Naive B cell (primary cell): ENCODE data around the gene PPP2R5C. TPM values are rescaled to one million over a fixed set of nuclear protein-coding genes. Genes with fewer than 3 reads are reported as not detected.

Source experiments
- ATAC-seq, 2 donors: fragments of 150-1000 bp; cut with Tn5 transposase; 2 replicates each; pipeline ENCODE4 v1.10.0; 2021; ENCODE audit warnings: low read depth in 2 of 2, mild to moderate bottlenecking in 2 of 2, moderate library complexity in 2 of 2
- DNase-seq: peaks from one replicate; pipeline ENCODE4 v3.0.0; 2022
- H3K27ac Mint-ChIP-seq, 6 donors: one replicate each; pipeline ENCODE4 v1.8.0; 2020 to 2022; ENCODE audit warnings: mild to moderate bottlenecking in 6 of 6, mixed read lengths in 6 of 6, moderate library complexity in 5 of 6, inconsistent platforms in 2 of 6
- H3K27me3 Mint-ChIP-seq, 3 donors: one replicate each; pipeline ENCODE4 v1.8.0; 2021 to 2022; ENCODE audit warnings: mixed read lengths in 3 of 3, mild to moderate bottlenecking in 1 of 3
- H3K36me3 Mint-ChIP-seq, 2 donors: one replicate each; pipeline ENCODE4 v1.8.0; 2020 to 2022; ENCODE audit warnings: mixed read lengths in 2 of 2, inconsistent platforms in 1 of 2, mild to moderate bottlenecking in 1 of 2
- H3K4me1 Mint-ChIP-seq, 3 donors: one replicate each; pipeline ENCODE4 v1.8.0; 2020 to 2022; ENCODE audit warnings: mixed read lengths in 3 of 3, inconsistent platforms in 1 of 3, mild to moderate bottlenecking in 1 of 3, moderate library complexity in 1 of 3
- H3K4me3 Mint-ChIP-seq, 8 donors: one replicate each; pipeline ENCODE4 v1.8.0; 2020 to 2022; ENCODE audit warnings: mild to moderate bottlenecking in 8 of 8, mixed read lengths in 8 of 8, moderate library complexity in 8 of 8, inconsistent platforms in 2 of 8
- H3K9me3 Mint-ChIP-seq, 7 donors: one replicate each; pipeline ENCODE4 v1.8.0; 2020 to 2022; ENCODE audit warnings: mixed read lengths in 7 of 7, mild to moderate bottlenecking in 5 of 7, inconsistent platforms in 2 of 7, moderate library complexity in 1 of 7
- polyA plus RNA-seq, 6 donors: library from polyadenylated mRNA; unstranded; fragments of 300-500 nt; fragmentation: Illumina TruSeq; gene quantifications; one replicate each; pipeline ENCODE4 v1.2.3, GENCODE V29; 2021; ENCODE audit warnings: low read depth in 6 of 6

PPP2R5C gene
- polyA plus RNA-seq, 6 donors from 2014 or later, result 64.5 to 117 (median 92.9) TPM

DNA sequence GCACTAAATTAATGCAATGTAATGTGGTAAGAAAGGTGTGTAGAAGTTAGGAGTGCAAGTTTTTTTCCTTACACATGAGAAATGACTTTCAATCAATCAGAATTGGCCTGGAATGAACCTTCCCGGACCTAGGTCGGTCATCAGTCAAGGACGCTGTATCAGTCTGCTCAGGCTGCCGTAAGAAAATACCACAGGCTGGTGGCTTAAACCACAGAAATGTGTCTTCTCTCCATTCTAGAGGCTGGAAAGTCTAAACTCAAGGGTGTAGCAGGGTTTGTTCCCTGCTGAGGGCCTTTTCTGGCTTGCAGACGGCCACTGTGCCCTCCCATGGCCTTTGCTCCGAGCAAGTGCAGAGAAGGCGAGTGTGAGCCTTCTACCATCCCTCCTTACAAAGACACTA is 116.3 kb downstream of the PPP2R5C start:
- peak overlapping the region in 6 of 8 donors; percentile 3 to 64 (median 50) for H3K4me3 Mint-ChIP-seq
- H3K27me3 Mint-ChIP-seq, result no peaks in the 10 kb centered on the region
- peak overlapping the region; percentile 97 to 100 (median 99) for H3K27ac Mint-ChIP-seq
- no peak for DNase-seq
- no peak for ATAC-seq
- H3K4me1 Mint-ChIP-seq, result peaks cover 48 to 82% (median 75%) of the 10 kb centered on the region in 3 donors
- H3K9me3 Mint-ChIP-seq, result no peaks in the 10 kb centered on the region
- peaks cover 0 to 7% of the 10 kb centered on the region in 2 donors for H3K36me3 Mint-ChIP-seq

DNA sequence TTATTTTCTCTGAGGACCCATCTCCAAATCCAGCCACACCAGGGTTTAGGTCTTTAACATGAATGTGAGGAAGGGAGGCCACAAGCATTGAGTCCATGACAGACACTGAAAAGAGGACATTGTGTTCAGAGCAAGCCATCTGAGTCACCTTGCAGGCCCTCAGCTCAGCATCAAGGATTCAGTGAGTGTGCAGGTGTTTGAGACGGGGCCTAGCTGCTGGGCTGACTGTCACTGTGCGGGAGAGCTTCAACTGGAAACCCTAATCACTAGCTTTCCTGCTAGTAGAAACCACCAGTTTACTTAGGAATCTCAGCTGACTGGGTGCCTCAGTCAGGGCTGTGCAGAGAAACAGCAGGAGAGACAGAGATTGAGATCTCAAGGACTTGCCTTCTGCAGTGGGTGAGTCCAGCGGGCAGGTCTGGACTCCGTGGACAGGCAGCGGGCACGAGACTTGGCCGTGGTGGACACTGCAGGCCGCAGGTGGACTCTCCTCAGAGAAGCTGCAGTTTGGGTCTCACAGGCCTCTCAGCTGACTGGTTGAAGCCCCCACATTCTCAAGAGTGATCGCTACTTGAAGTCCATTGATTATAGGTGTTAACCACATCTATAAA is 116.8 kb downstream of the PPP2R5C start:
- Mint-ChIP-seq H3K9me3 (no peaks in the 10 kb centered on the region), H3K36me3 (peaks cover under 1 to 7% of the 10 kb centered on the region in 2 donors)
- DNase-seq, result no peak

DNA sequence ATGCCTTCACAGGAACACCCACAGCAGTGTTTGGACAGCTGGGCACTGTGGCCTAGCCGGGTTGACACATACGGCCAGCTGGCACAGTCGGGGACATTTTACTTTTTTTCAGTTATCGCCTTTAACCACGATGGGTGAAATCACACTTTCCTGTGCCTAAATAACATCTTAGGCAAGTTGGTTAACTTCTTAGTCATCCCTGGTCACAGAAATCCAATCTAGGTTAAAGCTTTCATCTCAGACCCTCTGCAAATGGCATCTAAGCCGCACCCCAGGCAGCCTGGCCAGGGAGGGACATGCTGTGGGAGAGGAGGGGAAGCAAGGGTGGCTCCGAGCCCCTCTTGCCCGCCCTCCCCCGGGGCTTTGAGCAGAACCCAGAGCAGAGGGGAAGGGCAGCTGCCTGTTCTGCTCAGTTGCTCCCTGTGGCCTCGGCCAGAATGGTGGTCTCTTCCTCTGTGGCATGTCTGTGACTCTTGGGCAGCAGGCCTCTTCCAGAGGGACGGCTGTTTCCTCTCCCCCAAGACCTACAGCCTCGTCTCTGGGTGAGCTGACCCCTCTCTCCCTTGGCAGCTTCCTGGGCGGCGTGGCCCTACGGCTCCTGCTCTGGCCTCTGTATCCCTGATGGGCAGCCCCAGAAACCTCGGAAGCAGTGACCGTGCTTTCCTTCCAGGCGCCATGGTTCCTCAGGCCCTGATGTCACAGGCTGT is 117.5 kb downstream of the PPP2R5C start:
- H3K9me3 Mint-ChIP-seq, result no peaks in the 10 kb centered on the region
- H3K4me1 Mint-ChIP-seq, result peaks cover 45 to 70% (median 63%) of the 10 kb centered on the region in 3 donors
- H3K27ac Mint-ChIP-seq, result peak overlapping the region; percentile 58 to 100 (median 99)
- peak overlapping the region in 2 of 8 donors; percentile 21 to 84 for H3K4me3 Mint-ChIP-seq
- no peak for DNase-seq
- ATAC-seq, result no peak
- H3K36me3 Mint-ChIP-seq, result peaks cover 7% of the 10 kb centered on the region in 2 donors
- H3K27me3 Mint-ChIP-seq, result no peaks in the 10 kb centered on the region

More for the DNA sequence above, 116.8 kb downstream of the PPP2R5C start:
- Mint-ChIP-seq H3K27ac (peak overlapping the region; percentile 97 to 100 (median 99)), H3K4me1 (peaks cover 46 to 77% (median 70%) of the 10 kb centered on the region in 3 donors), H3K27me3 (no peaks in the 10 kb centered on the region), H3K4me3 (peak overlapping the region in 6 of 8 donors; percentile 0 to 76 (median 34))
- ATAC-seq, result no peak

- peak overlapping the region in 5 of 8 donors; percentile 3 to 84 (median 32) for H3K4me3 Mint-ChIP-seq
- ATAC-seq, result no peak
These were observed 118.2 kb downstream of the PPP2R5C start for GRCh38 chr14:101879529-101880336.

GRCh38 chr14:101881426-101881825 is 119.9 kb downstream of the PPP2R5C start:
- H3K4me1 Mint-ChIP-seq, result peaks cover 32 to 49% (median 46%) of the 10 kb centered on the region in 3 donors
- H3K9me3 Mint-ChIP-seq, result peaks cover 0 to 2% (median 0%) of the 10 kb centered on the region in 7 donors
- H3K36me3 Mint-ChIP-seq, result peaks cover 9 to 10% of the 10 kb centered on the region in 2 donors
- ATAC-seq, result no peak
- H3K27ac Mint-ChIP-seq, result peak overlapping the region in 2 of 6 donors; percentile 51 to 73
- H3K27me3 Mint-ChIP-seq, result no peaks in the 10 kb centered on the region
- DNase-seq, result no peak
- no peak overlapping the region for H3K4me3 Mint-ChIP-seq

More at GRCh38 chr14:101879529-101880336, 118.2 kb downstream of the PPP2R5C start:
- Mint-ChIP-seq H3K9me3 (no peaks in the 10 kb centered on the region), H3K27me3 (no peaks in the 10 kb centered on the region), H3K27ac (peak overlapping the region; percentile 70 to 100 (median 96)), H3K4me1 (peaks cover 44 to 64% (median 61%) of the 10 kb centered on the region in 3 donors), H3K36me3 (peaks cover 4 to 10% of the 10 kb centered on the region in 2 donors)
- DNase-seq, result no peak

- ATAC-seq (no peak), DNase-seq (no peak)
- peaks cover 32 to 40% (median 37%) of the 10 kb centered on the region in 3 donors for H3K4me1 Mint-ChIP-seq
- peaks cover 0 to 8% (median 0%) of the 10 kb centered on the region in 7 donors for H3K9me3 Mint-ChIP-seq
- no peak overlapping the region for H3K4me3 Mint-ChIP-seq
- H3K27me3 Mint-ChIP-seq, result no peaks in the 10 kb centered on the region
- peaks cover 9 to 10% of the 10 kb centered on the region in 2 donors for H3K36me3 Mint-ChIP-seq
- H3K27ac Mint-ChIP-seq, result peak overlapping the region in 3 of 6 donors; percentile 34 to 62 (median 39)
These were observed 120.8 kb downstream of the PPP2R5C start for GRCh38 chr14:101882141-101882935.

DNA sequence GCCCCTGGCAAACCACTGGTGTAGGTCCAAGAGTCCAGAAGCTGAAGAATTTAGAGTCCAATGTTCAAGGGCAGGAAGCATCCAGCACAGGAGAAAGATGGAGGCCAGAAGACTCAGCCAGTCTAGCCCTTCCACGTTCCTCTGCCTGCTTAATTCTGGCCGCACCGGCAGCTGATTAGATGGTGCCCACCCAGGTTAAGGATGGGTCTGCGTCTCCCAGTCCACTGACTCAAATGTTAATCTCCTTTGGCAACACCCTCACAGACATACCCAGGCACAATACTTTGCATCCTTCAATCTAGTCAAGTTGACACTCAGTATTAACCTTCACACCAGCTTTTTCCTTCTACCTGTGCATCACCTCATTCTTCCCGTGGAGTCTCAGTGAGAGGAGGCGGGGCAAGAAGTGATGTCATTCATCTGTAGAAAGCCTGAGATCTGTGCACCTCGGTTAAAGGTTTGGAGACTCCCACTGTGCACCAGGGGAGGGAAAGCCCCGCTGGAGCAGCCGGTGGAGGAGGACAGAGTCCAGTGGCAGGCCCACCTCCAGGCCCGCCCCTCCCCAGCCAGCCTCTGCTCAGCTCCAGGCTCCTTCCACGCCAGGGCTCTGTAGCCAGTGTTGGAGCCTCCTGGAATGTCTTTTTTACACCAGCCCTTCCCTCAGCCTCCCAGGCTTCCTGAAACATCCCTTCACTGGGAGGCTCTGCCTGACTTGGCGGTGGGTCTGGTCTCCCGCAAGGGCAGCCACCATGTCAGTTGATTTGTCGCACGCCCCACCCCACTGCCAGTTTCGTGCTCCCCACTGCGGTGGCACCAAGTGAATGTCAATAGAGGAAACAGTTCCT is 122.8 kb downstream of the PPP2R5C start:
- H3K27me3 Mint-ChIP-seq, result no peaks in the 10 kb centered on the region
- H3K9me3 Mint-ChIP-seq, result peaks cover 0 to 8% (median 0%) of the 10 kb centered on the region in 7 donors
- H3K4me1 Mint-ChIP-seq, result peaks cover 17 to 20% (median 20%) of the 10 kb centered on the region in 3 donors
- DNase-seq, result no peak
- no peak overlapping the region for H3K4me3 Mint-ChIP-seq
- H3K36me3 Mint-ChIP-seq, result peaks cover 9 to 10% of the 10 kb centered on the region in 2 donors
- no peak for ATAC-seq
- peak overlapping the region in 1 of 6 donors; percentile 43 for H3K27ac Mint-ChIP-seq

DNA sequence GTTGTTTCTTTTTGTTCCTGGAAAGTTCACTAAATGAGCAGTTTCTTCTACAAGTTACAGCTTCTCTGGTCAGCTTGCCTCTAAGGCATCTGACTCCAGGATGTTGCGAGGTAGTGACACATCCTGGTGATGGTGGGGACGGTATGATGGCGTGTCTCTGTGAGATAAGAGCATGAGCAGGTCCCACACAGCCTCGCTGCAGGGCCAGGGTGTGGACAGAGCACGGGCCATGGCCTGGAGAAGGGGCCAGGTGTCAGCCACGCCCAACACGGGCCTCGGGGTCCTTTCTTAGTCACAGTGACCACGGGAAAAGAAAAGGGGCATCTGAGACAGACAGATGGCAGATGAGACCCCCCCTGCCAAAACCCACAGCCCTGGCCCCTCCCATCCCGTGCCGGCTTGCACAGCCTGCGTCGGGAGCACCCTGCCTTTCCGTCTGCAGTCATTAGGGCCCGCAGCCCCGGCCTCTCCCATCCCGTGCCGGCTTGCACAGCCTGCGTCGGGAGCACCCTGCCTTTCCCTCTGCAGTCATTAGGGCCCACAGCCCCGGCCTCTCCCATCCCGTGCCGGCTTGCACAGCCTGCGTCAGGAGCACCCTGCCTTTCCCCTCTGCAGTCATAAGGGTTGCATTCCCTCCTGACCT is 123.5 kb downstream of the PPP2R5C start:
- Mint-ChIP-seq H3K36me3 (peaks cover 9 to 10% of the 10 kb centered on the region in 2 donors), H3K4me1 (peaks cover 9 to 13% (median 12%) of the 10 kb centered on the region in 3 donors), H3K4me3 (no peak overlapping the region), H3K27ac (no peak overlapping the region), H3K27me3 (no peaks in the 10 kb centered on the region), H3K9me3 (peaks cover 0 to 8% (median 0%) of the 10 kb centered on the region in 7 donors)
- ATAC-seq (no peak), DNase-seq (no peak)

DNA sequence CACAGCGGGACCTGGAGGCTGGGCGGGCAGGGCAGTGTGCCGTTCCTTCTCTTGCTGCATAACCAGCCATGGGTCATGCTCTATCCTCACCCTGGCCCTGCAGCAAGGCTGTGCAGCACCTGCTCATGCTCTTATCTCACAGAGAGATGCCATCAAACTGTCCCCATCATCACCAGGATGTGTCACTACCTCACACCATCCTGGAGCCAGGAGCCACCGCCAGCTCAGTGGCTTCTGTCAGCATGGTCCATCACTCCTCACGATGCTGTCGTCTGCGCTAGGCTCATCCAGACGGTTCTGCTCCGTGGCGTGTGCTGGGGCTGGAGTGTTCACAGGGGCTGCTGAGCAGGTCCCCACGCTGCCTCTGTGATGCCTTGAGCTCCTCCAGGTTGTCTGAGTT is 125.7 kb downstream of the PPP2R5C start:
- H3K27ac Mint-ChIP-seq, result peak overlapping the region in 3 of 6 donors; percentile 47 to 76 (median 72)
- no peak overlapping the region for H3K4me3 Mint-ChIP-seq
- H3K27me3 Mint-ChIP-seq, result no peaks in the 10 kb centered on the region
- no peak for ATAC-seq
- DNase-seq, result no peak
- H3K9me3 Mint-ChIP-seq, result peaks cover 0 to 8% (median 0%) of the 10 kb centered on the region in 7 donors
- H3K36me3 Mint-ChIP-seq, result peaks cover 9 to 10% of the 10 kb centered on the region in 2 donors
- H3K4me1 Mint-ChIP-seq, result peaks cover 0 to 4% (median 4%) of the 10 kb centered on the region in 3 donors

DNA sequence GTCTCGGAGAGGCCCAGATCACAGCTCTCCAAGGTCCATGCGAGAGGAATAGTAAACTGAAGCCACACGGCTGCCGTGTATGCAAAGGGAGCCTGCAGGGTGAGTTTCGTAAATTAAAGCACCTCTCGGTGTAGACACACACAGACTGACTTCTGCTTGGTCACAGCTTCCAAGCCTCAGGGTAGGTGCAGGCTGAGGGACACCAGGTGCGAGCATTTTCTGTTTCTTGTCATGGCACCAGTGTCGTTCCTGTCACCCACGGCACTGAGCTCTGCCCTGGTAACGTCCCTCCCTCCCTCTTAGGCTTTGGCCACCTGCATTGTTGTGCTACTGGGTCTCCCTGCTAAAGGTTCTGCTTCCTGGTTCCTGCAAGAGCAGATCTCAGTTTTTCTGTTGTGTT is 126.7 kb downstream of the PPP2R5C start:
- peak overlapping the region in 2 of 6 donors; percentile 33 to 57 for H3K27ac Mint-ChIP-seq
- H3K9me3 Mint-ChIP-seq, result peaks cover 0 to 8% (median 0%) of the 10 kb centered on the region in 7 donors
- DNase-seq (no peak), ATAC-seq (no peak)
- H3K36me3 Mint-ChIP-seq, result peaks cover 10 to 13% of the 10 kb centered on the region in 2 donors
- H3K4me3 Mint-ChIP-seq, result no peak overlapping the region
- H3K27me3 Mint-ChIP-seq, result no peaks in the 10 kb centered on the region
- peaks cover 0 to 4% (median 0%) of the 10 kb centered on the region in 3 donors for H3K4me1 Mint-ChIP-seq

- no peaks in the 10 kb centered on the region for H3K27me3 Mint-ChIP-seq
- peaks cover 0 to 9% of the 10 kb centered on the region in 2 donors for H3K36me3 Mint-ChIP-seq
- DNase-seq (no peak), ATAC-seq (no peak)
- no peak overlapping the region for H3K4me3 Mint-ChIP-seq
- H3K27ac Mint-ChIP-seq, result peak overlapping the region in 2 of 6 donors; percentile 57 to 63
- H3K4me1 Mint-ChIP-seq, result no peaks in the 10 kb centered on the region
- H3K9me3 Mint-ChIP-seq, result peaks cover 0 to 8% (median 0%) of the 10 kb centered on the region in 7 donors
These were observed 127.9 kb downstream of the PPP2R5C start for GRCh38 chr14:101889366-101889765.
